ENCODE measurements around the gene TNIK. TPM values are rescaled to one million over a fixed set of nuclear protein-coding genes. Genes with fewer than 3 reads are reported as not detected.

The TNIK gene
- total and polyA plus RNA-seq, 8 donors = 2.1 to 40.2 (median 10.1) TPM

- 87 to 91% (median 89%) methylated on average over 1 of the region's 1 CpG for WGBS, 5 donors
- intact Hi-C loops (cut with DNase I; ENCODE audit: low total_unique reads) = no loop called here
- no peaks in the 10 kb centered on the region for H3K36me3 ChIP-seq
- no peak overlapping the region for H3K4me3 ChIP-seq
- no peaks in the 10 kb centered on the region for H3K27me3 ChIP-seq
- DNase-seq = no peak
- TF ChIP-seq POLR2AphosphoS5 (IDR thresholded peaks at IDR 0.05) = no peak
- TF ChIP-seq POLR2A (IDR thresholded peaks at IDR 0.05) = no peak
- TF ChIP-seq, protein P1, sequence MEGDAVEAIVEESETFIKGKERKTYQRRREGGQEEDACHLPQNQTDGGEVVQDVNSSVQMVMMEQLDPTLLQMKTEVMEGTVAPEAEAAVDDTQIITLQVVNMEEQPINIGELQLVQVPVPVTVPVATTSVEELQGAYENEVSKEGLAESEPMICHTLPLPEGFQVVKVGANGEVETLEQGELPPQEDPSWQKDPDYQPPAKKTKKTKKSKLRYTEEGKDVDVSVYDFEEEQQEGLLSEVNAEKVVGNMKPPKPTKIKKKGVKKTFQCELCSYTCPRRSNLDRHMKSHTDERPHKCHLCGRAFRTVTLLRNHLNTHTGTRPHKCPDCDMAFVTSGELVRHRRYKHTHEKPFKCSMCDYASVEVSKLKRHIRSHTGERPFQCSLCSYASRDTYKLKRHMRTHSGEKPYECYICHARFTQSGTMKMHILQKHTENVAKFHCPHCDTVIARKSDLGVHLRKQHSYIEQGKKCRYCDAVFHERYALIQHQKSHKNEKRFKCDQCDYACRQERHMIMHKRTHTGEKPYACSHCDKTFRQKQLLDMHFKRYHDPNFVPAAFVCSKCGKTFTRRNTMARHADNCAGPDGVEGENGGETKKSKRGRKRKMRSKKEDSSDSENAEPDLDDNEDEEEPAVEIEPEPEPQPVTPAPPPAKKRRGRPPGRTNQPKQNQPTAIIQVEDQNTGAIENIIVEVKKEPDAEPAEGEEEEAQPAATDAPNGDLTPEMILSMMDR (IDR thresholded peaks at IDR 0.05) = no peak
- TF ChIP-seq EP300 (IDR thresholded peaks at IDR 0.05) = no peak
- no peaks in the 10 kb centered on the region for H3K9me3 ChIP-seq
- H3K4me1 ChIP-seq = peaks cover 0 to 15% (median 5%) of the 10 kb centered on the region in 4 donors
- no peak overlapping the region for H3K27ac ChIP-seq
Measured at GRCh38 chr3:171446301-171446700, 13.9 kb downstream of the TNIK start.

- DNase-seq = no peak
- no peak for TF ChIP-seq EP300 (IDR thresholded peaks at IDR 0.05)
- TF ChIP-seq, protein P1 (IDR thresholded peaks at IDR 0.05) = no peak
- no peak for TF ChIP-seq POLR2A (IDR thresholded peaks at IDR 0.05)
- TF ChIP-seq POLR2AphosphoS5 (IDR thresholded peaks at IDR 0.05) = no peak
- 88 to 90% (median 89%) methylated on average over 6 of the region's 6 CpGs for WGBS, 5 donors
- no peaks in the 10 kb centered on the region for H3K36me3 ChIP-seq
- intact Hi-C loops (cut with DNase I; ENCODE audit: low total_unique reads) = no loop called here
- no peak overlapping the region for H3K4me3 ChIP-seq
- H3K27ac ChIP-seq = no peak overlapping the region
- peaks cover 0 to 15% (median 5%) of the 10 kb centered on the region in 4 donors for H3K4me1 ChIP-seq
- no peaks in the 10 kb centered on the region for H3K27me3 ChIP-seq
- no peaks in the 10 kb centered on the region for H3K9me3 ChIP-seq
Measured at GRCh38 chr3:171445620-171446204, 14.5 kb downstream of the TNIK start.

DNA sequence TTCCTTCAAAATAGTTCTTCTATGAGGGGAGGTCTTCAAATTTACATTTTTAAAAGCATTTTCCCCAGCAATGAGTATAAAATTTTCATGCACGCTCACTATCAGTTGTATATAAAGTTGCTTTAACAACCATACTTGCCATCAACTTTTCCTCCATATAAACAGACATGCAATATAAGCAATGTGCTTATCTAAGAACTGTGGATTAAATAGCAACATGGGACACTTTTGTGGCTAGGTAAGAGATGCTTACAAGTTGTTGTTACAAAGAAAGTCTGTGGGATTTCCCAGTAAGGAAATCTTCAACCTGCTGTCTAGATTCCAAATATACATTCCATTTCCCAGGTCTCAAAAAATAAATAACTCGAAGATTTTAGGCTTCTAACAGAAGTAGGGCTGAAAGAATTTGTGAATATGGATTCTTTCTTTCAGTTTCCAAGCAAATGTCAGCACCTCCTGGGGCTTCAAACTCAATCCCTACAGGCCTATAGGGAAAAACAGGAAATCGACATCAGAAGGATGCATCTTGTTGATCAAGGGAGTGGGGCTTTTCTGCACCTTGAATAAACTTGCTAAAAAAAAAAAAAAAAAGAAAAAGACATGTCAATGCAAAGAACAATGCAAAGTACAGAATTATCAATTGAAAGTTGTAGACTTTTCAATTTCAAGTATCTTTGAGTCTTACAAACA lies 16.1 kb downstream of the TNIK start:
- peaks cover 0 to 15% (median 5%) of the 10 kb centered on the region in 4 donors for H3K4me1 ChIP-seq
- TF ChIP-seq POLR2AphosphoS5 (IDR thresholded peaks at IDR 0.05) (no peak), POLR2A (IDR thresholded peaks at IDR 0.05) (no peak), EP300 (IDR thresholded peaks at IDR 0.05) (no peak)
- TF ChIP-seq, protein P1 (IDR thresholded peaks at IDR 0.05) = no peak
- intact Hi-C loops (cut with DNase I; ENCODE audit: low total_unique reads) = no loop called here
- DNase-seq = no peak
- H3K27me3 ChIP-seq = no peaks in the 10 kb centered on the region
- no peak overlapping the region for H3K27ac ChIP-seq
- H3K9me3 ChIP-seq = no peaks in the 10 kb centered on the region
- H3K4me3 ChIP-seq = no peak overlapping the region
- WGBS, 5 donors = 72 to 77% (median 73%) methylated on average over 3 of the region's 3 CpGs
- no peaks in the 10 kb centered on the region for H3K36me3 ChIP-seq

DNA sequence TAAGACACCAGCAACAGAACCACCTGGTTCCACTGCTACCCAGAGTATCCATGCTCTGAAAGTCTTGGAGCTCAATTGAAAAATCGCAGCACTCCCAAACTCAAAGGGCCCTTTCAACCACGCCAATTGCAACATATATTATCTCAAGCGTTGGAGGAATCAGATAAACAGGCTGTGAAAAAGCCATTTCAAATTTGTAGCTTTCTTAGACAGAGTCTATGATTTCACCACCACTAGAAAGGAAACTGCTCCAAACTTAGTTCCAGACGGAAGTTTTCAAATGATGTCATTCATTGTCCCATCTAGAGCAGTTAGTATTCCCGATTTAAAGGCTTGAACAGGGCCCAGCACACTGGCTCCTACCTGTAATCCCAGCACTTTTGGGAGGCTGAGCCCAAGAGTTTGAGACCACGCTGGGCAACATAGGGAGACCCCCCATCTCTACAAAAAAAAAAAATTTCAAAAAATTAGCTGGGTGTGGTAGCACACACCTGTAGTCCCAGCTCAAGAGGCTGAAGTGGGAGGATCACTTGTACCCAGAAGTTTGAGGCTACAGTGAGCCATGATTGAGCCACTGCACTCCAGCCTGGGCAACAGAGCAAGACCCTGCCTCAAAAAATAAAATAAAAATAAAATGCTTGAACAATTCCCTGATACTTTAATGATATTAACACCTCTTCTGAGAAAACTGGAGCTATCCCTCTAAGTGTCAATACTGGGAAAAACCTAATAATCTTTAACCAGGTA lies 16.8 kb downstream of the TNIK start:
- peak in 1 of 2 donors; percentile 34 for DNase-seq
- H3K9me3 ChIP-seq = no peaks in the 10 kb centered on the region
- no peaks in the 10 kb centered on the region for H3K27me3 ChIP-seq
- no peaks in the 10 kb centered on the region for H3K36me3 ChIP-seq
- H3K27ac ChIP-seq = no peak overlapping the region
- peaks cover 0 to 15% (median 5%) of the 10 kb centered on the region in 4 donors for H3K4me1 ChIP-seq
- 46 to 57% (median 48%) methylated on average over 6 of the region's 6 CpGs for WGBS, 5 donors
- no peak overlapping the region for H3K4me3 ChIP-seq
- intact Hi-C loops (cut with DNase I; ENCODE audit: low total_unique reads) = no loop called here
- TF ChIP-seq, protein P1 (IDR thresholded peaks at IDR 0.05) = no peak
- TF ChIP-seq EP300 (IDR thresholded peaks at IDR 0.05) = no peak
- TF ChIP-seq POLR2AphosphoS5 (IDR thresholded peaks at IDR 0.05) = no peak
- TF ChIP-seq POLR2A (IDR thresholded peaks at IDR 0.05) = no peak

Measured in stomach (tissue), 9 donors.